Measurements from ENCODE around the gene IP6K2. TPM values are rescaled to one million over a fixed set of nuclear protein-coding genes. Genes with fewer than 3 reads are reported as not detected.

The IP6K2 gene
- total RNA-seq, 4 donors from 2014 or later, result 64.3 to 145 (median 93.0) TPM

DNA sequence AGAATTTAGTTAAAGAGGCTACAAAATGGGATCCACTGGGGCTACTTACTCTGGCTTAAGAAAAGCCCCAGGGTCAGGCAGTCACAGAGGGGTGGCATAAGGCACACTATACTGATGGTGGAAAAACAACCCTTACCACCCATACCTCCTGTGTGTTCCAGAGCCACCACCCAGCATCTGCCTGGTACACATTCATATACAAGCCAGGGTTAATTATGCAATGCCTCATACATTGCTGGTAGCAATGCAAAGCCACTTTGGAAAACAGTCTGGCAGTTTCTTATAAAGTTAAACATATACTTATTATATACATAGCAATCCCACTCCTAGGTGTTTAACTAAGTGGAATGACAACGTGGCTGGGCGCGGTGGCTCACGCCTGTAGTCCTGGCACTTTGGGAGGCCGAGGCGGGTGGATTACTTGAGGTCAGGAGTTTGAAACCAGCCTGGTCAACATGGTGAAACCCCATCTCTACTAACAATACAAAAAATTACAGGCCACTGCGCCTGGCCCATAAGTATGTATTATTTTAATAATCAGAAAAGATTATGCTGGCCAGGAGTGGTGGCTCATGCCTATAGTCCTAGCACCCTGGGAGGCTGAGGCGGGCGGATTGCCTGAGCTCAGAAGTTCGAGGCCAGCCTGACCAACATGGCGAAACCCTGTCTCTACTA, 16.2 kb downstream of the IP6K2 start:
- TF ChIP-seq, protein P1, sequence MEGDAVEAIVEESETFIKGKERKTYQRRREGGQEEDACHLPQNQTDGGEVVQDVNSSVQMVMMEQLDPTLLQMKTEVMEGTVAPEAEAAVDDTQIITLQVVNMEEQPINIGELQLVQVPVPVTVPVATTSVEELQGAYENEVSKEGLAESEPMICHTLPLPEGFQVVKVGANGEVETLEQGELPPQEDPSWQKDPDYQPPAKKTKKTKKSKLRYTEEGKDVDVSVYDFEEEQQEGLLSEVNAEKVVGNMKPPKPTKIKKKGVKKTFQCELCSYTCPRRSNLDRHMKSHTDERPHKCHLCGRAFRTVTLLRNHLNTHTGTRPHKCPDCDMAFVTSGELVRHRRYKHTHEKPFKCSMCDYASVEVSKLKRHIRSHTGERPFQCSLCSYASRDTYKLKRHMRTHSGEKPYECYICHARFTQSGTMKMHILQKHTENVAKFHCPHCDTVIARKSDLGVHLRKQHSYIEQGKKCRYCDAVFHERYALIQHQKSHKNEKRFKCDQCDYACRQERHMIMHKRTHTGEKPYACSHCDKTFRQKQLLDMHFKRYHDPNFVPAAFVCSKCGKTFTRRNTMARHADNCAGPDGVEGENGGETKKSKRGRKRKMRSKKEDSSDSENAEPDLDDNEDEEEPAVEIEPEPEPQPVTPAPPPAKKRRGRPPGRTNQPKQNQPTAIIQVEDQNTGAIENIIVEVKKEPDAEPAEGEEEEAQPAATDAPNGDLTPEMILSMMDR (IDR thresholded peaks at IDR 0.05), result no peak
- no peak for TF ChIP-seq POLR2A (IDR thresholded peaks at IDR 0.05)
- H3K36me3 ChIP-seq, result peaks cover 0 to 3% of the 10 kb centered on the region in 2 donors
- peaks cover 7 to 13% of the 10 kb centered on the region in 2 donors for H3K4me1 ChIP-seq
- 92 to 96% methylated on average over 11 of the region's 11 CpGs for WGBS, 2 donors
- no peaks in the 10 kb centered on the region for H3K9me3 ChIP-seq
- no peak for DNase-seq
- intact Hi-C loops (cut with DNase I), result no loop called here
- H3K27me3 ChIP-seq, result no peaks in the 10 kb centered on the region
- H3K27ac ChIP-seq, result no peak overlapping the region
- no peak overlapping the region for H3K4me3 ChIP-seq (replicated peaks in 1 of 3)

DNA sequence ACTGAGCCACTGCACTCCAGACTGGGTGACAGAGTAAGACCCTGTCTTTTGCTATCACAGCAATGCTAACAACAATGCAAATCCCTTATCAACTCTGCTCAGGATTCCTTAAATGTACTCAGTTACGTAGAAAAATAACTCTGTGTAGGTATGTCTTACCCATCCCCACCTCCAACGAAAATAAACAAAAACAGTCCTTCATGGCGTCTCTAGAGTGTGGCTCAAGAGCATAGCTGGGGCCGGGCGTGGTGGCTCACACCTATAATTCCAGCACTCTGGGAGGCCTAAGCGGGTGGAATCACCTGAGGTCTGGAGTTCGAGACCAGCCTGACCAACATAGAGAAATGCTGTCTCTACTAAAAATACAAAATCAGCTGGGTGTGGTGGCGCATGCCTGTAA, 18.1 kb downstream of the IP6K2 start:
- Histone ChIP-seq H3K36me3 (peaks cover 14% of the 10 kb centered on the region in 2 donors), H3K9me3 (no peaks in the 10 kb centered on the region), H3K27ac (no peak overlapping the region), H3K4me3 (replicated peaks in 1 of 3) (no peak overlapping the region), H3K27me3 (no peaks in the 10 kb centered on the region), H3K4me1 (peaks cover 4 to 5% of the 10 kb centered on the region in 2 donors)
- intact Hi-C loops (cut with DNase I), result no loop called here
- TF ChIP-seq POLR2A (IDR thresholded peaks at IDR 0.05), result no peak
- TF ChIP-seq, protein P1 (IDR thresholded peaks at IDR 0.05), result no peak
- WGBS, 2 donors, result 92 to 96% methylated on average over 8 of the region's 8 CpGs
- no peak for DNase-seq

DNA sequence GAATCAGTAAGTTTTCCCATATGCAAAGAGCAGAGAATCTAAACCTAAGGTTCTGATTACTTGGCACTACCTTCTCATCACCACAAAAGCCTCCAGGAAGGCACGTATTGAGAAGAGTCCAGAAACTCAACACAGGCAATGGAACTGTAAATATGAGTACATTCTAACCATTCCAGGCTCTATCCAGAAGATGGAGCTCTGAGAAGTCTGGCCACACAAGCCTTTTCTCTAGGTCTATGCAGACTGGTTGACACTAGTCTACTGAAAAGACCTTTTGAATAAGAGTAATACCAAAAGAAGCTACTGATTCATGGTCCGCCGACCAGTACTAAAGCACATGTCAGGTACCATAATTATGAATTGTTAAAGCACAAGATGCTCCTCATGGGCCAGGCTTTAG, 19.1 kb downstream of the IP6K2 start:
- intact Hi-C loops (cut with DNase I), result no loop called here
- Histone ChIP-seq H3K27me3 (no peaks in the 10 kb centered on the region), H3K27ac (peak overlapping the region in 1 of 3 donors; percentile 2), H3K4me1 (no peaks in the 10 kb centered on the region), H3K4me3 (replicated peaks in 1 of 3) (no peak overlapping the region), H3K36me3 (peaks cover 24% of the 10 kb centered on the region in 2 donors), H3K9me3 (no peaks in the 10 kb centered on the region)
- TF ChIP-seq, protein P1 (IDR thresholded peaks at IDR 0.05), result no peak
- TF ChIP-seq POLR2A (IDR thresholded peaks at IDR 0.05), result no peak
- no peak for DNase-seq
- 89 to 93% methylated on average over 3 of the region's 3 CpGs for WGBS, 2 donors

DNA sequence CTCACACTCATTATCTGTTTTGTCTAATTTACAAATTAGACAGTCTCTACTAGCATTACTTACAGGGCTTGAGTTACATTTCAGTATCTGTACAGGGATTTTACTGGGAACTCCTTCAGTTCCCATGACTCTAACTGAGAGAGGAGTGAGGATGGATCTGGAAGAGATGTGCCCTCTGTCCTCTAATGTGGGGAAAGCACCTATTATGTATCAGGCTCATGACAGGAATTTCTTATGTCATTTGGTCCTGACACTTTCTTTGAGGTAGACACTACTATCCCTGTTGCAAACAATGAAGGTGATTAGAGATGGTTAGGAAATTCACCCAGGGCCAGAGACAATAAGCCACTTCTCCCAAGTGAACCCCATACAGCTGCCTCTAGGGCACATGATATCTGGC, 20.4 kb downstream of the IP6K2 start:
- no peaks in the 10 kb centered on the region for H3K4me1 ChIP-seq
- intact Hi-C loops (cut with DNase I), result no loop called here

DNA sequence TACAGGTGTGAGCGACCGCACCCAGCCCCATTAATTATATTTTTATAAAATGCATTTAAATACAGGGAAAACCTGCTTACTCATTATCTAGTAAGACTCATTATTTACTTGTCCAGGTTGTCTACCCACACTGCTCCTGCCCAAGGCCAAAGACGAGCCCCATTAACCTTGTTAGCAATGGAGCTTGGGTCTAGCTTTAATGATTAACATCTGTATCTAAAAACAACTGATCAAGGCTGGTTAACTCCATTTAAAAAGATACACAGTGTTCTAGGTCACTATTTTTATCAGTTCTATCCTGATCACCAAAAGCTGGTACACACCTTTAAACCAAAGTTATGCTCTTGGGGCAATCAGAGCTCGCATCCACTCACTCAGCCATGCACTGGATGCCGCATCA, 20.9 kb downstream of the IP6K2 start:
- intact Hi-C loops (cut with DNase I), result no loop called here
- no peaks in the 10 kb centered on the region for H3K4me1 ChIP-seq
- TF ChIP-seq POLR2A (IDR thresholded peaks at IDR 0.05), result no peak
- TF ChIP-seq, protein P1 (IDR thresholded peaks at IDR 0.05), result no peak
- no peak for DNase-seq
- no peak overlapping the region for H3K27ac ChIP-seq
- H3K36me3 ChIP-seq, result peaks cover 41 to 42% of the 10 kb centered on the region in 2 donors
- H3K4me3 ChIP-seq (replicated peaks in 1 of 3), result no peak overlapping the region
- 97% methylated on average over 5 of the region's 5 CpGs for whole genome bisulfite sequencing, 2 donors
- no peaks in the 10 kb centered on the region for H3K9me3 ChIP-seq
- no peaks in the 10 kb centered on the region for H3K27me3 ChIP-seq

More for the DNA sequence above, 20.4 kb downstream of the IP6K2 start:
- Histone ChIP-seq H3K27me3 (no peaks in the 10 kb centered on the region), H3K27ac (no peak overlapping the region), H3K36me3 (peaks cover 37% of the 10 kb centered on the region in 2 donors), H3K4me3 (replicated peaks in 1 of 3) (no peak overlapping the region), H3K9me3 (no peaks in the 10 kb centered on the region)
- no peak for DNase-seq
- no peak for TF ChIP-seq POLR2A (IDR thresholded peaks at IDR 0.05)
- TF ChIP-seq, protein P1 (IDR thresholded peaks at IDR 0.05), result no peak

All from thyroid gland (tissue), 4 donors.